UCSD-AML1 (cell line): Measurements from ENCODE around the gene HIPK2.

Experiments used
- DNase-seq: peaks from one replicate; lab custom pipeline; 2025; ENCODE audit not compliant: unreplicated experiment; lab: John Stamatoyannopoulos, UW

The HIPK2 gene

DNA sequence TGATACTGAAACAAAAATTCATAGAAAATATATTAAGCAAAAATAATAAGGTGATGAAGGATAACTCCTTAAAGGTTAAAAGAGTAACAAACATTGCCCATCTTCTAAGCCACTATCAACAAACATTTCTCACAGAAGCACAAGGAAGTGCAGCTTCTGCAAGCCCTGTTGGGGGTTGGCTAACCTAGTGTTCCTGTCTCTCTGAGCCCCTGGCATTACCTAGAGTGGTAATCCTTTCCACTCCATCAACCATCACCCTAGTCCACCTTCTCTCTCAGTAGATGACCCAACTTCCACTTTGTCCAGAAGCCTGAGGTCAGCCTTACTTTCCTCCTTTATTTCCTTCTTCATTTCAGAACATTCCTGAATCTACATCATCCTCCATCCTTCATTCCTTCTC lies 59.7 kb downstream of the HIPK2 start:
- no peak for DNase-seq

DNA sequence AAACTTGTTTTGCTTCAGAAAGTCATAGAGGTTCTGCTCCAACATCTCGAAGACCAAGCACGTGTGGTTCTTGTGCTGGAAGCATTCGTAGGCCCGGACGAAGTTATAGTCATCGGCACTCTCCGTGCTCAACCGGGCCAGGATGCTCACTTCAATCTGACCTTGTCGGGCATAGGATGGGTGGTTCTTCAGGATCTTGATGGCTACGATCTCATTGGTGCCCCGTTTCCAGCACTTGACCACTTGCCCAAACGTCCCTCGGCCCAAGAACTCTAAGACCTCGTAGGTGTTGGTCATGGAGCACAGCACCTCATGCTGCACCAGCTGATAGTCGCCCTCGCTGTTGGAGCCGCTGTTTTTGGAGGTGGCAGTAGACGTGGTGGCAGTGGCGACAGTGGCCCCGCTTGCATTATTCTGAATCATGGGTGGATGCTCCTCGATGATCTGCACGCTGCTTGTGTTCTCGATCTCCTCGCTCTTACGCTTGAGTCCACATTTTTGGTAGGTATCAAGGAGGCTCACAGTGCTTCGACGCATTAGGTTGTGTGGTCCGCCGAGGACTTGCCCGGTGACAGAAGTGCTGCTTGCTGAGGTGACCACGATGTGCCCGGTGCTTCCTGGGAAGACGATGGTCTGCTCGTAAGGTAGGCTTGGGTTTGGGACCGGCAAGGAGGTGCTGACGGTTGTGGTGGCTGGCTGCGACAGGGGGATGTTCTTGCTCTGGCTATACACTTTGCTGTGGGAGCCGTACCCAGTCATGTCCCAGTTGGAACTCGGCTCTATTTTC lies 61.4 kb downstream of the HIPK2 start:
- DNase-seq, result no peak

DNA sequence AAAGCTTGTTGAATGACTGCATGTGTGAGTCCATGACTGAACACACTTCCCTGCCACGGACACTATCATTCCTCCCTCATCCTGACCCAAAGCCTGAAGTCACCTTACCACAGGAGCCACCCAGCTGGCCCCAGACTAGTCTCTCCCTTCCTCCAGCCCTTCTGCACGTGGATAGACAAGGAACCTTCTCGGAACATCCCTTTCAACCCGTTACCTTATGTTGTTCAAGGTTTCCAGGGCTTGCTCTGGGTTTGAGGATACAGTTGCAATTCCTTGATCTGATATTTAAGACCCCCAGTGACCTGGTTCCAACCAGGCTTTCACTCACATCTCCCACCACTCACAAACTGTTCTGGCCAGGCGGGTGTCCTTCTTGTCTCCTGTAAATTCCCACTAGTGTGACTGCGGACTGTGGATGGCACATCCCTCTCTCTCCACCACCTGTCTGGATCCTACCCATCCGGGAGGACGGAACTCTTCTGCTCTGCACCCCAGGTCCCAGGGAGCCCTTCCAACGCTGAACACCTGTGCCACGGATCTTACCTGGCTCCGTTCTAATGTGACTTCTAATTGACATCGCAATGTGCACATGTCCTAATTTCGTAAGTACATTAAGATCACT lies 62.5 kb downstream of the HIPK2 start:
- DNase-seq, result no peak

DNA sequence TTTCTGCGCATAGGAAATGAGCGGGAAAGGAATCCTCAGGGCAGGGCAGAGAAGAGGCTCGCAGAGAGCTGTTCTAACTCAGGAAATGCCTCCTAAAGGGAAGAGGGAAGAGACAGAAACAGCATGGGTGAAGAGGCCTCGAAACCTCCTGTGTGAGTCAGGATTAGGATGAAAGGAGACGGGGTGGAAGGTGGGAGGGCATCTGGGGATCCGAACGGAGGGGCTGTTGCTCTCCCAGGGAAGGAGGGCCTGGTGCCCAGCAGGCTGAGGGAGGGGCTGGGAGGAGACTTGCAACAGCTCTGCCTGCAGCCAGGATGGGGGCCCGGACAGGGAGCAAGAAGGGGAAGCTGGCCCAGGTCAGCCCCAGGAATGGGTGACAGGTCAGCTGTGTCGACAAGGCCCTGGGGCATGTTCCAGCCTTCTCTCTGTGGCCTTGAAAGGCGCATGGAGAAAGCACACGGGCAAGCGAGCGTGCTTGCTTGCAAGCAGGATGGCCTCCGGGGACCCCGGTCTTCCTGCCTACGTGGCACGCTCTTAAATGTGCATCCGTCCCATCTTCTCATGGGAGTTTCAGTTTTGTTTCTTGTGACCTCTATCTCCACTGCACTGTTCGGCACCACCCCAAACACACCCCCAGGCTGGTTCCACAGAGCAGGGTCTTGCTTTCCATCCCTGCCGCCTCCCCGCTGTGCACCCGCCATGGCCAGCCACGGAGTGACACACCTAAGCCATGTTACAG lies 63.5 kb downstream of the HIPK2 start:
- DNase-seq, result no peak

DNA sequence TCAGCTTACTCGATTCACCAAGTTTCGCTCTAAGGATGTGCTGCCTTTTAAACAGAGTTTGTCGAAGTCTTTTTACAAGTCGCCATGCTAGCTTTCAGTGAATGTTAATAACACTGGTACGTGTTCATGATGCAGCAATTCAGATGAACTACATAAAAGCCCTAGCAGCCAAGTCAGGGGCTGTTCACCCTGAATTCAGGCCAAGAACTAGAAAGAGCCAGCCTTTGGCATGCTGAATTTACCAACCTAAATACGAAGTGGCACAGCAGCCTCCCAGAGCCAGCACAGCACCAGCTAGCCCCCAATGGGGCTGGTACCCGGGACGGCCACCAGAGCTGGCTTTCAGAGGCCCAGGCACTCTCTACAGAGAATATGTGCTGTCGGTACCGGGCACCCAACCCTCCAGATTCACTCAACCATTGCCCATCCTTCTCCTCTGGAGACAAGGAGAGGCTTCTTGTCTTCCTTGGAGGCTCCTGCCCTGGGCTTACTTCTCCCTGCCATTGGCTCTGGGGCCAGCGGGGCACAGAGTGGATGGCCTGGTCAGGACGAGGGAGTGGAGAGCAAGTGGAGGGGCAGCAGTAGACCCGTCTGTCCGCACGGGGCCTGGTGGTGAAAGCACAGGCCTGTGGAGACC lies 64.2 kb downstream of the HIPK2 start:
- DNase-seq, result no peak

DNA sequence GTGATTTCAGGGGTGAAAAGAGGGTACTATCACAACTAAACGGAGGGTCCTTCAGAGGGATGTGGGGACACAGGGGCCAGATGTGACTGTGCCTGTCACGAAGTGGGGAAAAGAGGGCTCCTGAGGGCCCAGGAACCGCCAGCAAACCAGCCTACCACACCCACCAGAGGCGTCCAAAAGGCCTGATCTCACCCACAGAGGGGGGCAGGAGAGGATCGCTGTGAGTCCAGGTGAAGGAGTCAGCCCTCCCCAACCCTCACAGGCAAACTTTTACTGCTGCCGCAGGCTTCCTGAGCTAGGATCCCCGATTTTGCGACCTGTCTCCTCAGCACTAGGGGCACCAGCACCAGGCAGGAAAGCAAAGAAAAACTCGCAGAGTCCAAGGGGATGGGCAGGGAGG lies 64.7 kb downstream of the HIPK2 start:
- no peak for DNase-seq

DNA sequence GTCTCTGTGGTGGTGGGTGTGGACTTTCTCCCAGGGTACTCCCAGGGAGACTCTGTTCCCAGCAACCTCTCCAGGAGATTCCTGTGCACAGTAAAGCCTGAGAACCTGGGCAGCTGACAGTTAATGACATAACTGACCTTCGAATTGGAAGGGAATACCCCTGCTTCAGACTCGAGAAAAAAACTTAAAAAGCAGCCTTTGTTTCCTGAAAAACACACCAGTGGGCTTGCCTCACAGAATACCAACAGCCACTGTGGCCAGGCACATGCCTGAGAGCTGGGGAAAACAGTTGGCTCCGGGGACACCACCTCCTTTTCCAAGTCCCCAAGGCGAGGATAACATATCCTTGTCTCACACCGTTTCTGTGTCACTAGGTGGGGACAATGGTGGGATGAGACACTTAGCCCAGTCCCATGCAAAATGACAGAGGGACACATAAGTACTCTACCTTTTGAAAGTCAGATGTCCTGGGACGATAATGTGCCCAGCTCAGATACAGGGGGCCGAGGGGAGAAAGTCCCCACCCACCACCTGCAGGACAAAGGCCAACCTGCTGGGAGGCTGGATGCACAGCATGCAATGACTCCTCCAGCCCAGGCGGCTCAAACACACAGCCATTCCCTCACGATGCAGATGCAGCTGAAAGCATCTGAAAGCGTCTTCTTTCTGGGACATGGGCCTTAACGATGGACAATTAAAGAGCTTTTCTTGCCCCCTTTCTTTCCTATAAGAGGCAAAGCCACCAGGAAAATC lies 65.6 kb downstream of the HIPK2 start:
- DNase-seq, result no peak

DNA sequence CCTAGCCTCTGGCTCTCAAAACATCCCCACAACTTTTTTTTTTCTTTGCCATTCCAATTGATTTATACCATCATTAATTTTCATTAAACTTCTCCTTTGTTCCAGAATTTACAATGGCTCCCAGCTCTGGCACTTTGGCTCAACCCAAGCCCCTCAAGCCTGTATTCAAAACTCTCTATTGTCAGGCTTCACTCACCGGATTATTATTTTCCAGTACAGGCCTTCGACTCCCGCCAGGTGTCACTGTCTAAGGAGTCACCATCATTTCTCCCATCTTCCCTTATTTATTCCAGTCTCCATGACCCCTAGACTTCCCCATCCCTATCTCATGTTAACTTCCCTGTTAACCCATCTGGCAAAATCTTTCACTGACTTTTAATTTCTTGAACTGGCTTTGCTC lies 67.8 kb downstream of the HIPK2 start:
- DNase-seq, result no peak

DNA sequence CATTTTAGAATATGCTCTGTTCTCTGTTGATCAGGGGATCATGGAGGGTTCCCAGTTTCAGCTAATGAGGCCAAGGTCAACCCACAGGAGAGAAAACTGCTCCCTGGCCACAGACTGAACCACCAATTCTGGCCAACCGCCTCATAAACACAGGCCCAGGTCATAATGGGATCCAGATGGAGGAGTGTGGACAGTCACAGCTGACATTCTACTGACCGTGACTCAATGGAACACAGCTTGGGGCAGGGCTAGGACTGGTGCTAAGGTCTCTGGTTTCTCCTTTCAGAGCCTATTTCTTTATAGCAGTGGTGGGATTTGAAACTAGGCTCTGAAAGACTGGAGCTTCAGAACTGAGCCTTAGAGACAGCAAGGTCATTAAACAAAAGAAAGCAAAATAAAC lies 68.3 kb downstream of the HIPK2 start:
- no peak for DNase-seq

DNA sequence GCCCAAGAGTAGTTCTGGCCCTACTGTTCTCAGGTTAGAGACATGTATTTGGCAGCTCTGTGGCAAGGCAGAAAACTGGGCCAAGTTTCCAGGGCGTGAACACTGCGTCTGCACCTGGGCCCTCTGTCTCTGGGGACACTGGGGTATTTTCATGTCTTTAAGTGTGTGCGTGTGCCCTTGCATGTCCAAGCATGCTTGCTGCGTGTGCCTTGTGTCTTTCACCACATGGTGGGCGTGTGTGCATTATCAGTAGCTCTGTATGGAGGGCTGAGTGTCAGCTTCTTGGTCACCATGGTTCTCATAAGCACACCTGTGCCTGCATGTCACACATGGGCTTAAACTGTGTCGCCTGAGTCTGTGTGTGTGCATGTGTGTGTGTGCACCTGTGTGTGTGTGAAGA lies 69.3 kb downstream of the HIPK2 start:
- no peak for DNase-seq

DNA sequence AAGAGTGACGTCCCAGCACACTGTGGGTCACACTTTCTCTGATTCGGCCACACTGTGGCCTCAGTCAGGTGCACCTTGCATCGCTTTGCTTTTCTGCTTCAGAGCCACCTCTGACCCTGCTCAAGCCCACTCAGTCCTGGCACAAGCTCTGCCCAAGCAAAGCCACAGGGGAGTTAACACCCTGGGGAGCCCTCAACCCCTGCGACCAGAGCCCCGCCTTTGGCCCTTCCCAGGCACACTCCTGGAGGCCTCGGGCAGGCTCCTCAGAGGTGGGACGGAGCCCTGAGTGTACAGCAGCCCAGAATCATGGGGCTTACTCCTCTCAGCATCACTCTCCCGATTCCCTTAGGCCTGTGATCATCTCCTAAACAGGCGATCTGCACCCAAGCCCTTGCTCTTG lies 71.0 kb downstream of the HIPK2 start:
- DNase-seq, result no peak

DNA sequence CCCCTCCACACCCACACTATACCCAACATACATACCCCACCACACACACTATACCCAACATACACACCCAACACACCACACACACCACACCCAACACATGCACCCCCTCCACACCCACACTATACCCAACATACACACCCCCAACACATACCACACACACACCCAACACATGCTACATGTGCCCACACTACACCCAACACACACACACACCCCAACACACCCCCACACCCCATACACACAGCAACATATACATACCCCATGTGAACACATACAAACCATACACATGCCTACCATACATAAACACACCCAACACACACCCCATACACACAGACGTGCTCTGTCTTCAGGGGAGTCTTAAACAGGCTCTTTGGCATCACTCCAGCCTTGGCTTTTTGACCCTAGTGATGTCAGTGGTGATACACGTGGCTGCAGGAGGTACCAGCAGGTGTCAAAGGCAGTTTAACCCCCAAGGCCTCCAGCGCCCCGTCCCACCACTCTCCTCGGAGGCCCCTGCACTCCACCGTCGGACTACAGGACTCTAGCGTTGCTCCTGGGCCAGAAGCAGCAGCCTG lies 73.4 kb downstream of the HIPK2 start:
- no peak for DNase-seq

DNA sequence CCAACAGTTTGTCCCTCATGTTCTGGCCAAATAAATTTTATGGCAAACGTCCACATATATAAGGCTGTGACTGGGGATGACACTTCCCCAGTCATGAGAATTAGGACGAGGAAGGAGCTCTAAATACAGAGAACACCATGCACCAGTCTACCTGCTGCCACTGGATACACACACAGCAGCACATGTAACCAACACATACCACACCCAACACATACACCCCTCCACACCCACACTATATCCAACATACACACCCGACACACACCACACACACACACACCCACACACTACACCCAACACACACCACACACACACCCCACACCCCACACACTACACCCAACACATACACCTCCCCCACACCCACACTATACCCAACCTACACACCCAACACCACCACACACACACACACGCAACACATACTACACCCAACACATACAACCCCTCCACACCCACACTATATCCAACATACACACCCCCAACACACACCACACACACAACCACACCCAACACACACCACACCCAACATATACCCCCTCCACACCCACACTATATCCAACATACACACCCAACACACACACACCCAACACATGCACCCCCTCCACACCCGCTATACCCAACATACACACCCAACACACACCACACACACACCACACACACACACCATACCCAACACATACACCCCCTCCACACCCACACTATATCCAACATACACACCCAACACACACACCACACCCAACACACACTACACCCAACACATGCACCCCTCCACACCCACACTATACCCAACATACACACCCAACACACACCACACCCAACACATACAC lies 74.1 kb downstream of the HIPK2 start:
- no peak for DNase-seq

DNA sequence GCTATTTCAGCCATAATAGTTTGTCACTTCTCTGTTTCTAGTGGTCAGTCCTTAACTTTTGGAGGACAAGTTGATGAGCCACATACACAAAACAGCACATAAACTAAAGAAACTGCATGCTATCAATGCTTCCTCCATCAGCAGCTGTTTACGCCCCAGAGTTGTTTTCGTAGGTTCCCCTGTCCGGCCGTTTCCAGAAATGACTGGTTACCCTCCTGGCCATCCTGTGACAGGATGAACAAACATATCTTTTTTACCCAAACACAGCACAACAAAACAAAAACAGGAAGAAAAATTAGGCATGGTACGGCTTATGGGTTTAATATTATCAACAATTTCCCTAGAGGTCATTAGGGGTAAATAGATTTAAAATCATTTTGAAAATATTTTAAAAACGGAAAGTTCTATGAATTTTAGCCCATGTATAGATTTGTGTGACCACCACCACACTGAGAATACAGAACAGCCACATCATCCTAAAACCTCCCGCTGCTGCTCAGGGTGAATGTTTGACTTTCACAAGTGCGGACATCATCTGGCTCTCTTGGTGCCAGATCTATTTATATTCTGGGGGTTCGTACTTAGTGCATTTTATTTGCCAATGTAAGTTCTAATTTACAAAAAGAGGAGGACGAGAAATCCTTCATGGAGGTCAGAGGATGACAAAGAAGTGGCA lies 74.8 kb downstream of the HIPK2 start:
- DNase-seq, result no peak

DNA sequence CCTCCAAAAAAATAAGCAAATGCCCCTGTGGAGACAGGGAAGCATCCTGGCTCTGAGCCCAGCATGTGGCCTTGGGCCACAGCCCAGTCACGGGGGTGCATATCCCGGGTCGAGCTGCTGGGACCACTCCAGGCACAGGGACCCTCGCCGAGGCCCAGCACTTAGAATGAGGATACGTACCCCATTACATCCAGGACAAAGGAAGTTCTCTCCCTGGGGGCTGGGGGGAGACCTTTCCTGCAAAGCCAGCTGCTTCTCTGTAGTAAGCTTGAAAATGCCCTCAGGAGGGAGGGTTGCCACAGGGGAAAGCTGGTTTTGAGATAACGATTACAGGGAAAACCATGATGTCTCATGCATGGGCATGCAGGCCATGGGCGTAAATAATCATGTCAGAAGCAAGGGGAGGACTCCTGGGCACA lies 75.5 kb downstream of the HIPK2 start:
- no peak for DNase-seq

DNA sequence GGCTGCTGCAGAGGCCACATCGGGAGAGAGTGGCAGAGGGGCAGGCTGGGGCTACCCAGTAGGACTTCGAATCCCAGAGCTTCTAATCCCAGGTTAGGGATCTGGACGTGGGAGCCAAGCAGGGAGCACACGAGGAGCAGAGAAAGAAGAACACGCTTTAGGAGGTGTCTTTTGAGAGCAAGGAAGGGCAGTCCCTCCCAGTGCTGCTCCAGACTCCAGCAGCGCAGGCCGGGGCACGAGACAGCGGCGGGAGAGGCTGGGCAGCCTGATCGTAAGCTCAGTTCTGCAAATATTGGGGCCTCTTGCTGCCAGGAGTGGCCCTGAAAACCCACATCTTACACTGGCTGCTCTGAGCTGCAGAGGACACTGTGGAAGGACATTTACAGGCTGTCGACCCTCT lies 75.9 kb downstream of the HIPK2 start:
- no peak for DNase-seq

DNA sequence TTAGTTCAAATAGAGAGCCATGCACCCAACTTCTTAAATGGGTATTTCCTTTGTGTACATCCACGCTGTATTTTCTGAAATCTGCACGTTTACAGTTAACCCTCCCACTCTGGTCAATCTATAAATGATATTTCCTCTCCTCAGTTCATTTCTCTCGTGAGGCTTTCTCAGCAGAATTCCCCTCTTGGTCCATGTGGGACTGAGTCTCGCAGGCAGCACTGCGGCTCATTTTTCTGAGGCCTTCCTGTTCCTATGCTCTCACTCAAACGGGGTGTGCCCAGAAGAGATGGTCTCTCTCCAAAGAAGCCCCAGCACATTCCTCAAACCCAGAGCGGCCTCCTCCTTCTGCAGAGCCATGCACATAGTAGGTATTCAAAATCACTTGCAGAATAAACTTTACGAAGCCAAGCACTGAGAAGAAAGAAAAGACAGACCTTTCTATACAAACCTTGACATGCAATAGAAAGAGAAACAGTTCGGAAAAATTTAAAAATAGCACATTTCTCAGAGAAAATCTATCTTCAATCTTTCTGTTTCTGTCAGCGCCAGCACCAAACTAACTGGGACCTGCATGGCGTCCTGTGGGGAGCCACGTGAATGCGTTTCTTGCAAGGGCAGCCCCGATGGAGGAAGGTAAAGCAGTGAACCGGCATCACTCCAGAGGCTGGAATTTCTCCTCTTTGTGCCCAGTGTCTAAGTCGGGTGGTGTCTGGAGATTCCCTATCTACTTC lies 77.1 kb downstream of the HIPK2 start:
- DNase-seq, result no peak

DNA sequence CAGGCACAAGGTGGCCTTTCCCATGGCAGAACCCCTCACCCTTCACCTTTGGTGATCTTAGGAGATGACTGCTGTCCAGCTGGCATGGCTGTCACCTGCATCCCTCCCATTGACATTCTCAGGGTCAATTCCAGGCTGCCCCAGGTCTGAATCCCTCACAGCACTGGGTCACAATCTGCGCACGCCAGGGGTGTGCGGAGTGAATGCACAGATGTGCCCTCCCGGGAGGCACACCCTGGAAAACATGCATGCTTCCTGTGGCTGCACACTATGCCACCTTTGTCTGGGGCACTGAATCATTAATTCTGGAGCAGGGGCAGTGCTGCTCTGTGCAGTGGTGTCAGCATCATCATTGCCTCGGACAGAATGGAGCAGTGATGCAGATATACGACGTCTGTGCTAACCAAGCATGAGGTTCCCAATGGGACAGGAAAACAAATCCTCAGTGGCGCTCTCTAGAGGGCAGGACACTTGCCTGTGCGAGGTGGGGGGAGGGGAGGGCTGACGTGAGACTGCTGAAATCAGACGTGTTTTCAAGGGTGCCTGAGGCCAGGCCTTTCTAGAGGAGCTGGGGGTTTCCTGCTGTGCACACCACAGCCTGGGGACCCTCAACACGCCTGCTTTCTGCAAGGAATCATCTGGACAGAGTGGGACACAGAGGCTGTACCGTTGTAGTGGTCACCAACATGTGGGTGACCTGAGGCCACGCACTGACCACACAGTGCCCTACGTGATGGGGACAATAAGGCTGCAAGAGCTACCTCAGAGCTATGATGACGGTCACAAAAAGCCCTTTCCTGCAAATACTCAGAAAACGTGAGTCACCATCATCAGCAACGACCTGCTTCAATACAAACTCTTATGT lies 77.9 kb downstream of the HIPK2 start:
- no peak for DNase-seq
